ENCODE measurements around the gene SIAH2. TPM values are rescaled to one million over a fixed set of nuclear protein-coding genes. Genes with fewer than 3 reads are reported as not detected.

SIAH2 gene
- total RNA-seq, 2 experiments from 2014 or later: 89.1 to 94.4 TPM

GRCh38 chr3:150703756-150704344 lies 59.1 kb downstream of the SIAH2 start, which contains the start of gene ERICH6:
Gene ERICH6, minus strand, starts transcription at chr3:150703920. Its CDS starts 22 bp downstream, at chr3:150703898.
- H3K4me3 Mint-ChIP-seq: peak within 1 kb of the TSS; percentile 94
- peaks cover 3% of the 10 kb centered on the region for H3K9me3 Mint-ChIP-seq
- peak; percentile 90 for DNase-seq
- H3K27me3 Mint-ChIP-seq: peaks cover 6% of the 10 kb centered on the region
- peak within 1 kb of the TSS; percentile 92 for H3K27ac Mint-ChIP-seq
- H3K36me3 Mint-ChIP-seq: peaks cover 19% of the 10 kb centered on the region
- peaks cover 28% of the 10 kb centered on the region for H3K4me1 Mint-ChIP-seq

- Mint-ChIP-seq H3K4me1 (peaks cover 28% of the 10 kb centered on the region), H3K36me3 (peaks cover 14% of the 10 kb centered on the region), H3K4me3 (peak overlapping the region; percentile 94), H3K27me3 (peaks cover 6% of the 10 kb centered on the region), H3K27ac (peak overlapping the region; percentile 92), H3K9me3 (peaks cover 3% of the 10 kb centered on the region)
- peak; percentile 47 for DNase-seq
Observed at GRCh38 chr3:150703299-150703755, 59.6 kb downstream of the SIAH2 start.

GRCh38 chr3:150699068-150699639 lies 63.8 kb downstream of the SIAH2 start:
- H3K4me3 Mint-ChIP-seq: no peak overlapping the region
- H3K4me1 Mint-ChIP-seq: peaks cover 27% of the 10 kb centered on the region
- peaks cover 6% of the 10 kb centered on the region for H3K27me3 Mint-ChIP-seq
- no peaks in the 10 kb centered on the region for H3K36me3 Mint-ChIP-seq
- DNase-seq: no peak
- H3K27ac Mint-ChIP-seq: no peak overlapping the region
- no peaks in the 10 kb centered on the region for H3K9me3 Mint-ChIP-seq

GRCh38 chr3:150697646-150698045 lies 65.3 kb downstream of the SIAH2 start:
- Mint-ChIP-seq H3K27ac (no peak overlapping the region), H3K36me3 (peaks cover 3% of the 10 kb centered on the region), H3K4me1 (peaks cover 19% of the 10 kb centered on the region), H3K4me3 (no peak overlapping the region), H3K9me3 (peaks cover under 1% of the 10 kb centered on the region), H3K27me3 (peaks cover 6% of the 10 kb centered on the region)
- DNase-seq: no peak

GRCh38 chr3:150691414-150692040 lies 71.4 kb downstream of the SIAH2 start:
- H3K27ac Mint-ChIP-seq: no peak overlapping the region
- peaks cover 9% of the 10 kb centered on the region for H3K9me3 Mint-ChIP-seq
- H3K27me3 Mint-ChIP-seq: no peaks in the 10 kb centered on the region
- no peak for DNase-seq
- H3K4me1 Mint-ChIP-seq: no peaks in the 10 kb centered on the region
- H3K36me3 Mint-ChIP-seq: peaks cover 3% of the 10 kb centered on the region
- no peak overlapping the region for H3K4me3 Mint-ChIP-seq

Other genes starting within 250 kb of the SIAH2 start
- 100 to 1,000 TPM; 121 to 123 TPM for gene SERP1, start 216.7 kb downstream of the SIAH2 start, total RNA-seq
- 100 to 1,000 TPM; 147 to 149 TPM for gene EIF2A, start 216.4 kb downstream of the SIAH2 start, total RNA-seq
- 100 to 1,000 TPM; 107 to 110 TPM for gene SELENOT, start 159.8 kb downstream of the SIAH2 start, total RNA-seq
- not detected for gene ERICH6, start 59.2 kb downstream of the SIAH2 start, total RNA-seq
- gene MINDY4B, start 142.3 kb upstream of the SIAH2 start, total RNA-seq: not detected
- gene CLRN1, start 209.6 kb upstream of the SIAH2 start, total RNA-seq: not detected

Data from activated naive CD8-positive, alpha-beta T cell treated with anti-CD3 and anti-CD28 coated beads for 36 hours (primary cell).